K562 (cell line): ENCODE measurements around the gene FAM180B. TPM values are rescaled to one million over a fixed set of nuclear protein-coding genes. Genes with fewer than 3 reads are reported as not detected.
A peak's percentile ranks its signal among the peaks of the same experiment; 100 is the strongest.

Experiments used
- CHD1 ChIP-seq: fragments of 200-600 bp; sonication (generic); IDR thresholded peaks from one replicate; pipeline ENCODE4 v1.6.1; 2012; ENCODE audit warnings: mild to moderate bottlenecking, moderate library complexity, low read length, inconsistent platforms
- KDM5B ChIP-seq: fragments of 200-600 bp; sonication (generic); IDR thresholded peaks from 2 replicates; pipeline ENCODE4 v1.6.1; 2012; ENCODE audit warnings: low read depth, mild to moderate bottlenecking, moderate library complexity, low read length, control low read depth, inconsistent platforms; ENCODE audit not compliant: insufficient replicate concordance
- NCOA1 ChIP-seq: fragments of 450-650 bp; IDR thresholded peaks from 2 replicates; pipeline ENCODE4 v1.6.1; 2016; ENCODE audit warnings: low read depth
- SMARCE1 ChIP-seq: fragments of 450-650 bp; IDR thresholded peaks from 2 replicates; pipeline ENCODE4 v1.7.1; 2016; ENCODE audit warnings: mild to moderate bottlenecking
- THRA ChIP-seq: fragments of 450-650 bp; IDR thresholded peaks from 2 replicates; pipeline ENCODE4 v1.6.1; 2017; ENCODE audit warnings: mild to moderate bottlenecking, moderate library complexity
- ZBTB40 ChIP-seq, 2 experiments: fragments of 450-650 bp in 1 of 2; sonication (generic) in 1 of 2; formaldehyde crosslinking in 1 of 2; IDR thresholded peaks; 2 replicates each; pipeline versions ENCODE4 v1.7.1 to v1.9.0; 2016 to 2022; ENCODE audit warnings: inconsistent platforms in 1 of 2, mild to moderate bottlenecking in 1 of 2, missing genetic modification reagents in 1 of 2
- ZNF143 ChIP-seq: sonication (generic); formaldehyde crosslinking; IDR thresholded peaks from 2 replicates; pipeline ENCODE4 v1.9.0; 2022; ENCODE audit warnings: mild to moderate bottlenecking, missing genetic modification reagents
- ZNF217 ChIP-seq: sonication (generic); formaldehyde crosslinking; IDR thresholded peaks from 2 replicates; pipeline ENCODE4 v1.8.0; 2022; ENCODE audit warnings: mild to moderate bottlenecking, missing genetic modification reagents
- ZNF239 ChIP-seq: fragments of 250-450 bp; sonication (Bioruptor Pico); IDR thresholded peaks from 2 replicates; pipeline ENCODE4 v1.4.0; 2020; ENCODE audit warnings: mild to moderate bottlenecking
- ZNF695 ChIP-seq: fragments of 450-650 bp; formaldehyde crosslinking; IDR thresholded peaks from 2 replicates; pipeline ENCODE4 v1.4.0; 2020; ENCODE audit warnings: mild to moderate bottlenecking, moderate library complexity
- polyA plus RNA-seq, 8 experiments: library from polyadenylated mRNA; depleted of rRNA in 4 of 8; stranded (reverse) in 5 of 8; unstranded in 3 of 8; fragments of >200 nt; fragmentation: Nextera tagmentation in 2 of 8; fragmentation: Illumina TruSeq in 1 of 8; extraction: Ambion mirVana in 2 of 8; extraction: Trizol in 1 of 8; gene quantifications; 2 replicates each; pipeline versions ENCODE4 v1.2.1 to v1.2.3, GENCODE V29; 2011 to 2014; ENCODE audit warnings: inconsistent platforms in 1 of 8, missing spikeins in 1 of 8
- total RNA-seq, 7 experiments: library from RNA; depleted of rRNA in 6 of 7; stranded (reverse); fragments of >200 nt in 6 of 7; fragmentation: Illumina TruSeq in 2 of 7; extraction: Trizol in 2 of 7; gene quantifications; 2 replicates each; pipeline versions ENCODE4 v1.2.1 to v1.2.3, GENCODE V29; 2011 to 2021; ENCODE audit warnings: low replicate concordance in 1 of 7
- TF ChIP-seq, protein P1 (sequence below), 2 experiments: fragments of 450-650 bp; IDR thresholded peaks; 2 replicates each; pipeline ENCODE4 v1.6.1; 2018; ENCODE audit warnings: mild to moderate bottlenecking in 2 of 2, low read depth in 1 of 2; ENCODE audit not compliant: partially characterized antibody in 2 of 2

FAM180B gene
- total and polyA plus RNA-seq, 9 of the 15 experiments (the other 6 are each of a cell fraction or from before 2014, with no cell fraction given), result 0.05 to 0.14 TPM; not detected in 7

- TF ChIP-seq, protein P1, sequence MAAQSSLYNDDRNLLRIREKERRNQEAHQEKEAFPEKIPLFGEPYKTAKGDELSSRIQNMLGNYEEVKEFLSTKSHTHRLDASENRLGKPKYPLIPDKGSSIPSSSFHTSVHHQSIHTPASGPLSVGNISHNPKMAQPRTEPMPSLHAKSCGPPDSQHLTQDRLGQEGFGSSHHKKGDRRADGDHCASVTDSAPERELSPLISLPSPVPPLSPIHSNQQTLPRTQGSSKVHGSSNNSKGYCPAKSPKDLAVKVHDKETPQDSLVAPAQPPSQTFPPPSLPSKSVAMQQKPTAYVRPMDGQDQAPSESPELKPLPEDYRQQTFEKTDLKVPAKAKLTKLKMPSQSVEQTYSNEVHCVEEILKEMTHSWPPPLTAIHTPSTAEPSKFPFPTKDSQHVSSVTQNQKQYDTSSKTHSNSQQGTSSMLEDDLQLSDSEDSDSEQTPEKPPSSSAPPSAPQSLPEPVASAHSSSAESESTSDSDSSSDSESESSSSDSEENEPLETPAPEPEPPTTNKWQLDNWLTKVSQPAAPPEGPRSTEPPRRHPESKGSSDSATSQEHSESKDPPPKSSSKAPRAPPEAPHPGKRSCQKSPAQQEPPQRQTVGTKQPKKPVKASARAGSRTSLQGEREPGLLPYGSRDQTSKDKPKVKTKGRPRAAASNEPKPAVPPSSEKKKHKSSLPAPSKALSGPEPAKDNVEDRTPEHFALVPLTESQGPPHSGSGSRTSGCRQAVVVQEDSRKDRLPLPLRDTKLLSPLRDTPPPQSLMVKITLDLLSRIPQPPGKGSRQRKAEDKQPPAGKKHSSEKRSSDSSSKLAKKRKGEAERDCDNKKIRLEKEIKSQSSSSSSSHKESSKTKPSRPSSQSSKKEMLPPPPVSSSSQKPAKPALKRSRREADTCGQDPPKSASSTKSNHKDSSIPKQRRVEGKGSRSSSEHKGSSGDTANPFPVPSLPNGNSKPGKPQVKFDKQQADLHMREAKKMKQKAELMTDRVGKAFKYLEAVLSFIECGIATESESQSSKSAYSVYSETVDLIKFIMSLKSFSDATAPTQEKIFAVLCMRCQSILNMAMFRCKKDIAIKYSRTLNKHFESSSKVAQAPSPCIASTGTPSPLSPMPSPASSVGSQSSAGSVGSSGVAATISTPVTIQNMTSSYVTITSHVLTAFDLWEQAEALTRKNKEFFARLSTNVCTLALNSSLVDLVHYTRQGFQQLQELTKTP (IDR thresholded peaks at IDR 0.05; ENCODE audit: low read depth in 1 of 2, partially characterized antibody in 2 of 2), result no peak
- no peak for TF ChIP-seq ZNF143 (CRISPR knock-in tag)
- TF ChIP-seq ZNF239, result no peak
- no peak for TF ChIP-seq NCOA1
- no peak for TF ChIP-seq ZNF695
- TF ChIP-seq ZNF217, result no peak
- peak; percentile 35 for TF ChIP-seq KDM5B
- peak; percentile 82 for TF ChIP-seq ZBTB40 (IDR thresholded peaks at IDR 0.05)
- TF ChIP-seq ZBTB40 (CRISPR knock-in tag; IDR thresholded peaks at IDR 0.05), result no peak
- no peak for TF ChIP-seq CHD1
- no peak for TF ChIP-seq SMARCE1
- no peak for TF ChIP-seq THRA
These were observed 33.7 kb upstream of the FAM180B start, which contains the start of gene CELF1 (continued) for GRCh38 chr11:47552566-47553405.
